ENCODE results near the gene ASB18. TPM values are rescaled to one million over a fixed set of nuclear protein-coding genes. Genes with fewer than 3 reads are reported as not detected.

ASB18 gene
- total RNA-seq, 2 donors from 2014 or later = not detected

GRCh38 chr2:236221798-236222197 lies 42.4 kb downstream of the ASB18 start:
- H3K27me3 Mint-ChIP-seq = peaks cover 27% of the 10 kb centered on the region
- H3K27ac Mint-ChIP-seq = no peak overlapping the region
- no peak overlapping the region for H3K4me3 Mint-ChIP-seq
- DNase-seq = no peak
- no peaks in the 10 kb centered on the region for H3K9me3 ChIP-seq (ENCODE audit: control insufficient read depth, low read length, poor library complexity, severe bottlenecking)
- H3K36me3 Mint-ChIP-seq (ENCODE audit: low read depth) = peaks cover 2% of the 10 kb centered on the region
- no peak for ATAC-seq
- H3K4me1 Mint-ChIP-seq = no peaks in the 10 kb centered on the region

GRCh38 chr2:236219411-236219810 lies 44.8 kb downstream of the ASB18 start:
- DNase-seq (no peak), ATAC-seq (no peak)
- Mint-ChIP-seq H3K4me3 (no peak overlapping the region), H3K4me1 (peaks cover 2% of the 10 kb centered on the region), H3K27ac (no peak overlapping the region), H3K27me3 (peaks cover 37% of the 10 kb centered on the region), H3K36me3 (ENCODE audit: low read depth) (peaks cover 3% of the 10 kb centered on the region)
- no peaks in the 10 kb centered on the region for H3K9me3 ChIP-seq (ENCODE audit: control insufficient read depth, low read length, poor library complexity, severe bottlenecking)

DNA sequence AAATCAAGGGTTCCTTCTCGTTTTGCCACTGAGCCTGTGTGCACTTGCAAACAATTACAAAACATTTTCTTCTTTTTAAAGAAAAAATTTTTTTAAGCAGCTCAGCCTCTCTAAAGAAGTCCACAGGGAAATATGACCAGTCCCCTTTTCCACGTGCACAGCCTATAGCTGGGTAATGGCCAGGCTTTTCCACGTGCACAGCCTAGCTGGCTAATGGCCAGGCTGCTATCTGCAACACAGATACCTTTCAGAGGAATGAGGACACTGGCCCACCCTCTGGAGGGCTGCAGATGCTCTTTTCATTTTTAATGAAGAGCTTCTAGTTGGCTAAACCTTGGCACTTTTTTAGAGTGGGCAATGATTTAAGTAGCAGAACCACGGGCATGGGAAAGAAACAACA lies 46.3 kb downstream of the ASB18 start:
- no peak for DNase-seq
- Mint-ChIP-seq H3K36me3 (ENCODE audit: low read depth) (peaks cover 3% of the 10 kb centered on the region), H3K27ac (no peak overlapping the region), H3K4me1 (peaks cover 2% of the 10 kb centered on the region), H3K4me3 (no peak overlapping the region), H3K27me3 (peaks cover 48% of the 10 kb centered on the region)
- no peak for ATAC-seq
- H3K9me3 ChIP-seq (ENCODE audit: control insufficient read depth, low read length, poor library complexity, severe bottlenecking) = no peaks in the 10 kb centered on the region

DNA sequence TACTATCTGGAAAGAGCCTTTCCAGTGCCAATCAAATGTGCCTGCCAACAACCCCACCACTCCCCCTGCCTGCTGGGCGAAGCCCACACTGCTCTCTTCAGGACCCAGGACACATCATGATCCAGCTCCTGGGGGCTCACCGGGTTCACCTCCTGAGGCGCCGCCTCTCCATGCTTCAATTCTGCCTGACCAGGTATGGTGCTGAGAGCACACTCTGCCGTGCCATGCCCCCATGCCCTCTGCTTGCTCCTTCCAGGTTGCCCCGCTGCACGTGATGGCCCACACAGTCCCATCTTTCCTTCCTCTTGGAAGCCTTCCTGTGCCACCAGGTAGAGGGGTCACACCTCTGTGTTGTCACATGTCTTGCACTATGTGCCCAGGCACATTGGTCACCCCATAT lies 47.5 kb downstream of the ASB18 start:
- H3K4me1 Mint-ChIP-seq = peaks cover 2% of the 10 kb centered on the region
- no peak overlapping the region for H3K27ac Mint-ChIP-seq
- peaks cover 48% of the 10 kb centered on the region for H3K27me3 Mint-ChIP-seq
- no peak overlapping the region for H3K4me3 Mint-ChIP-seq
- H3K9me3 ChIP-seq (ENCODE audit: control insufficient read depth, low read length, poor library complexity, severe bottlenecking) = no peaks in the 10 kb centered on the region
- H3K36me3 Mint-ChIP-seq (ENCODE audit: low read depth) = peaks cover 3% of the 10 kb centered on the region
- ATAC-seq = no peak
- DNase-seq = no peak

- H3K4me3 Mint-ChIP-seq = no peak overlapping the region
- H3K27me3 Mint-ChIP-seq = peaks cover 55% of the 10 kb centered on the region
- DNase-seq (no peak), ATAC-seq (no peak)
- H3K27ac Mint-ChIP-seq = no peak overlapping the region
- H3K4me1 Mint-ChIP-seq = peaks cover 2% of the 10 kb centered on the region
- H3K9me3 ChIP-seq (ENCODE audit: control insufficient read depth, low read length, poor library complexity, severe bottlenecking) = no peaks in the 10 kb centered on the region
- H3K36me3 Mint-ChIP-seq (ENCODE audit: low read depth) = peaks cover 3% of the 10 kb centered on the region
Measured at GRCh38 chr2:236215761-236216333, 48.4 kb downstream of the ASB18 start.

GRCh38 chr2:236215196-236215595 lies 49.0 kb downstream of the ASB18 start:
- H3K9me3 ChIP-seq (ENCODE audit: control insufficient read depth, low read length, poor library complexity, severe bottlenecking) = no peaks in the 10 kb centered on the region
- H3K27ac Mint-ChIP-seq = no peak overlapping the region
- H3K36me3 Mint-ChIP-seq (ENCODE audit: low read depth) = peaks cover 3% of the 10 kb centered on the region
- H3K4me1 Mint-ChIP-seq = peaks cover 2% of the 10 kb centered on the region
- no peak for DNase-seq
- peaks cover 57% of the 10 kb centered on the region for H3K27me3 Mint-ChIP-seq
- H3K4me3 Mint-ChIP-seq = no peak overlapping the region
- no peak for ATAC-seq

DNA sequence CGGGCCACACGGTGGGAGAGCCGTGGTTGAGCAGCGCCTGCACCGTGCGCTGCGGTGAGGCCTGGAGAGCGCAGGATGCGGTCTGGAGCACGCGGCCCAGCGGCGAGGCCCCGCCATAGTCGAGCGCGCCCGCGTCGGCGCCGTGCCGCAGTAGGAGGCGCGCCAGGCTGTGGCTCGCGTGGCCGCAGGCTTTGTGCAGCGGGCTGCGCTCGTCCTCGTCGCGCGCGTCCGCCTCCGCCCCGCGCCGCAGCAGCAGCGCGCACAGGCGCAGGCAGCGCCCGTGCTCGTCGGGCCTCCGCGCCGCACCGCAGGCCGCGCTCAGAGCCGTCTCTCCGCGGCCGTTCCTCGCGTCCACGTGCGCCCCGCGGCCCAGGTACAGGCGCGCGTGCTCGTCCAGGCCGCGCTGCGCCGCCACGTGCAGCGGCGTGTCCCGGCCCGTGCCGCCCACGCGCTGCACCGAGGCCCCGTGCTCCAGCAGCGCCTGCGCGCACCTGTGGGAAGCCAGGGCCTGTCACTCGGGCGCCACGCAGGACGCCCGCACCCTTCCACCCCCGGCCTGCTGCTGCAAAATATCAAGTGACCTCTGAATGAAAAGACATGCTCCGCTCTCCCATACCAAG lies 49.7 kb downstream of the ASB18 start:
- ATAC-seq = no peak
- peaks cover 3% of the 10 kb centered on the region for H3K36me3 Mint-ChIP-seq (ENCODE audit: low read depth)
- H3K4me3 Mint-ChIP-seq = no peak overlapping the region
- H3K4me1 Mint-ChIP-seq = peaks cover 2% of the 10 kb centered on the region
- peaks cover 61% of the 10 kb centered on the region for H3K27me3 Mint-ChIP-seq
- H3K9me3 ChIP-seq (ENCODE audit: control insufficient read depth, low read length, poor library complexity, severe bottlenecking) = no peaks in the 10 kb centered on the region
- H3K27ac Mint-ChIP-seq = no peak overlapping the region
- no peak for DNase-seq

GRCh38 chr2:236211296-236211695 lies 52.9 kb downstream of the ASB18 start:
- H3K27me3 Mint-ChIP-seq = peaks cover 46% of the 10 kb centered on the region
- ATAC-seq = no peak
- H3K4me1 Mint-ChIP-seq = peaks cover 2% of the 10 kb centered on the region

DNA sequence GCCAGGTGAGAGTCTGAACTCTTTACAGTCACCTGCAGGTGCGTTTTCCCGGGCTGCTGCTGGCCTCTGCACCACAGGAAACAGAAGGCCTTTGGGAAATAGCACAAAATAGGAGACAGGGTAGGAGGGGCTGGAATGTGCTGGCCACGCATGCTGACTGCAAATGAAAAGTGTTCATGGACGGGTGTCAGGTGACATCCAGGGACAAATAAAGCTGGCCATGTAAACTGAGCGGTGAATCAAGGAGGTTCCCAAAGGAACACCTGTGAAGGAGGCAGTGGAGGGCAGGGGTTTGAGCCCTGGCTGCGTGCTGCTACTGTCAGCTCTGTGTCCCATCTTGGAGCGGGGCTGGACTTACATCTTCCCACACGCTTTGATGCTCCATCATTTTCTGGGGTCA lies 53.7 kb downstream of the ASB18 start:
- Mint-ChIP-seq H3K36me3 (ENCODE audit: low read depth) (peaks cover 1% of the 10 kb centered on the region), H3K4me1 (peaks cover 1% of the 10 kb centered on the region), H3K27me3 (peaks cover 38% of the 10 kb centered on the region), H3K27ac (no peak overlapping the region), H3K4me3 (no peak overlapping the region)
- DNase-seq (no peak), ATAC-seq (no peak)
- no peaks in the 10 kb centered on the region for H3K9me3 ChIP-seq (ENCODE audit: control insufficient read depth, low read length, poor library complexity, severe bottlenecking)

More at GRCh38 chr2:236211296-236211695, 52.9 kb downstream of the ASB18 start:
- Mint-ChIP-seq H3K27ac (no peak overlapping the region), H3K4me3 (no peak overlapping the region), H3K36me3 (ENCODE audit: low read depth) (peaks cover 3% of the 10 kb centered on the region)
- no peak for DNase-seq
- no peaks in the 10 kb centered on the region for H3K9me3 ChIP-seq (ENCODE audit: control insufficient read depth, low read length, poor library complexity, severe bottlenecking)

DNA sequence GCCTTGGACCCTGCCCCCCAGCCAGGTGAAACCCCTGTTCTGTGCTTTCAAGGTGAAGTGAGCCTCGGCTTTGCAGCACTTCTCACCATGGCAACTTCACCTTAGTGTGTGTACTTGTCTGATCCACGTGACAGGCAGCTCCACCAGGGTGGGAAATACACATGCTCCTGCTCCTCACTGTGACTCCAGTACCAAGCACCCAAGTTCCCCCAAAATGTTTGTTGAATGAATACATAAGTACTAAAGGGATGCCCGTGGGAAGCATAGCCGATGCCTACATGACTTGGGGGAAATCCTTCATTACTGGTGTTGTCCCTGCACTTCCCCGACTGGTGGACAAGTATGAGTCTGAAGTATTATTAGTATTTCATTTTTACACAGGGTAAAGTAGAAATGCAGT lies 54.2 kb downstream of the ASB18 start:
- no peaks in the 10 kb centered on the region for H3K36me3 Mint-ChIP-seq (ENCODE audit: low read depth)
- no peak for ATAC-seq
- no peaks in the 10 kb centered on the region for H3K9me3 ChIP-seq (ENCODE audit: control insufficient read depth, low read length, poor library complexity, severe bottlenecking)
- DNase-seq = no peak
- H3K4me1 Mint-ChIP-seq = no peaks in the 10 kb centered on the region
- no peak overlapping the region for H3K4me3 Mint-ChIP-seq
- H3K27ac Mint-ChIP-seq = no peak overlapping the region
- H3K27me3 Mint-ChIP-seq = peaks cover 35% of the 10 kb centered on the region

GRCh38 chr2:236209535-236209934 lies 54.7 kb downstream of the ASB18 start:
- Mint-ChIP-seq H3K27ac (no peak overlapping the region), H3K27me3 (peaks cover 33% of the 10 kb centered on the region), H3K4me3 (no peak overlapping the region), H3K4me1 (no peaks in the 10 kb centered on the region), H3K36me3 (ENCODE audit: low read depth) (no peaks in the 10 kb centered on the region)
- ATAC-seq = no peak
- no peak for DNase-seq
- H3K9me3 ChIP-seq (ENCODE audit: control insufficient read depth, low read length, poor library complexity, severe bottlenecking) = no peaks in the 10 kb centered on the region

DNA sequence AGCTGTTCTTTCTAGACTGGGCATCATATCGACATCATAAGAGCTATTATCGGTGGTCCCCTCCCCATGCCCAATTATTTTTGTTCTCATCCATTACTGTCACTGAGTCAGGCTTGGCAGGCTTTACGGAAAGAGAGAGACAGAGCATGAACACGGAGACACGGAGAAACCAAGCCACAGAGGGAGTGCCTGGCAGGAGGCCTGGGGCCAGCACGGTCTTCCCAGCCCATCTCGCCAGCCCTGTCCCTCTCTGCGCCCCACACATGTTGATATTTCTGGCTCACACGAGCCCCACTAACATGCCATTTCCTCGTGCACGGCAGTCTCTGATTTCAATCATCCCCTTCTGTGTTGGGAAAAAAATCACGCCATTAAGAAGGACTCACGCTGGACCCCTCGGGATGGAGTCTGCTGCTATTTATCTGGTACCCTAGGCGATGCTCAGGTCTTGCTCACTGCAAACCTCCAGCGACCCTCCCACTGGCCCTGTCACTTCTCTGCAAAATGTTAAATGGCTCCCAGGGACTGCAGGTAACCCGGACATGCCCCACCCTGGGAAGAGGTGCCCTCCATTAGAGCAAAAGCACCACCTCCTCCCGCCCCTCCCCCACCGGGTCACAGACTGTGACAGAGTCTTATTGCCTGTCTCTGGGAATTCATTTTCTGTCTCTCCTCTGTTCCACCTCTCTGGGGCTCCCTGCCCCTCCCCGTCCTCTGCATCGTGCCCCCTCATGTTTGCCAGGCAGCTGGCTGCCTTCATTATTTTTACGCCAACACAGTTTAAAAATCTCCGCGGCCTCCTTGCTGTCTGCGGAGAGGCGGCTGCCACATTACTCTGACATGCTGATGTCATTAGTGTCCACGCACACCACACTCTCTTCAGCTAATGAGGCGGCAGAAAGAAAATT lies 55.9 kb downstream of the ASB18 start:
- ATAC-seq (no peak), DNase-seq (no peak)
- no peak overlapping the region for H3K4me3 Mint-ChIP-seq
- H3K27me3 Mint-ChIP-seq = peaks cover 24% of the 10 kb centered on the region
- H3K4me1 Mint-ChIP-seq = no peaks in the 10 kb centered on the region
- H3K9me3 ChIP-seq (ENCODE audit: control insufficient read depth, low read length, poor library complexity, severe bottlenecking) = no peaks in the 10 kb centered on the region
- H3K27ac Mint-ChIP-seq = no peak overlapping the region
- H3K36me3 Mint-ChIP-seq (ENCODE audit: low read depth) = no peaks in the 10 kb centered on the region

DNA sequence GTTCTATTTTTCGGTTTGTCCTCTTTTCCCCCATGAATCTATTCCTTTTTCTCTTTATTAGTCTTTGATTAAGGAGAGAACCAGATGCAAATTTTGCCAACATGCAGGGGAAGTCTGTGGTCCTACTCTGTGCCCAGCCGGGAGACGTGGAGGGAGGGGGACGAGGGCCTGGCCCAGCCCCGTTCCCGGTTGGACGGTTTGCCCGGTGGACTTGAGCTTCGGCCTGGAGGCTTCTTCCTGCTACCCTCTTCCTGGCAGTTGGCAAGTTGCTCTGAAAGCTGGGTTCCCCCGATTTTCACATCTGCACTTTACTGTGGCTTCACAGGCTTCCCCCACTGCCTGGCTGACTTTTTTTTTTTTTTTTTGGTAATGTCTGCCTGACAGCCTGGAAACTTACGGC lies 56.7 kb downstream of the ASB18 start:
- DNase-seq = no peak
- no peaks in the 10 kb centered on the region for H3K9me3 ChIP-seq (ENCODE audit: control insufficient read depth, low read length, poor library complexity, severe bottlenecking)
- H3K27me3 Mint-ChIP-seq = peaks cover 22% of the 10 kb centered on the region
- H3K36me3 Mint-ChIP-seq (ENCODE audit: low read depth) = no peaks in the 10 kb centered on the region
- H3K4me3 Mint-ChIP-seq = no peak overlapping the region
- H3K27ac Mint-ChIP-seq = no peak overlapping the region
- no peak for ATAC-seq
- no peaks in the 10 kb centered on the region for H3K4me1 Mint-ChIP-seq
